ENCODE measurements around the gene ZNF486. TPM values are rescaled to one million over a fixed set of nuclear protein-coding genes. Genes with fewer than 3 reads are reported as not detected.

ZNF486 gene
- not detected in 5 replicates for total RNA-seq (2022; extraction: Qiagen RNA extraction; ENCODE audit: low read depth)

GRCh38 chr19:20167020-20167644, at the start of gene ZNF486:
Gene ZNF486 (plus strand): TSS chr19:20167214. CDS start chr19:20167331, 117 bp downstream.

Other genes with a start within 250 kb of the ZNF486 start
- gene ZNF682, start 127.7 kb upstream of the ZNF486 start, total RNA-seq (2022; extraction: Qiagen RNA extraction; ENCODE audit: low read depth), result not detected in 5 replicates
- gene ZNF90, start 89.2 kb upstream of the ZNF486 start, total RNA-seq (2022; extraction: Qiagen RNA extraction; ENCODE audit: low read depth), result not detected in 5 replicates

Measured in A549 treated with RU486 at 1 μM for 4 hours (cell line).